ENCODE data around the gene CDT1.

DNA sequence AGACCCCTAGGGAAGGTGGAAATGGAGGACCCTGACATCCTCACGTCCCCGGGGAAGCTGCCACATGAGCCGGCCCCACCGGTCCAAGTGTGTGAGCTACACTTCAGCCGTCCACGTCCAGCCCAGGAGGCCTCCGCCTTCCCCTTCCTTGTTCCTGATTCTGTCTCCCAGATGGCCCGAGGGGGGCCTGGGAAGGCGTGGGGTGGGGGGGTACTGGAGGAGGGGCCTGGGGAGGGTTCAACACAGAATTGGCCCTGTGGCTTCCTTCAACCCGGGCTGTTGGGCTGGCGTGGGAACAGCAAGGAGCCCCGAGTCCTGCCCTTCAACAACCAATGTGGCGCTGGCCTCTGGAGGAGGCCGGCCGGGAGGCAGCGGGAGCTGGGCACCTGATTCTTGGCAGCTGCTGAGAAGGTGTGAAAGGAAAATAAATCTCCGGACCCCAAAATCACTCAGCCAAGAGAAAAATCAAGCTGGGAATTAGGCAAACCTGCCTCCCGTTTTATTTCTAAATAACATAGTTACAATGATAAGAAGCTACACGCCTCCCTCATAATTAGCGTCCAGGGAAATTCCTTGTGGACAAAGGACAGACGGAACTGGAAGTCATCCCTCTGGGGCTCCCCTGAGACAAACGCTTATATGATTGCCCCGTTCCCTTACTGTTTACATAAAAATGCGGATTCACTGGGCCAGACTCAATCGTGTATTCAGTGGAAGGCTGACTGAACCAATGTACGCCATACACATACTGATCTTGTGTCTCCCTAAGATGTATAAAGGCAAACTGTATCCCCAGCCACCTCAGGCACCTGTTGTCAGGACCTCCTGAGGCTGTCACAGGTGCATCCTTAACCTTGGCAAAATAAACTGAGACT, 9.9 kb downstream of the CDT1 start:
- TF ChIP-seq TAF1 (IDR thresholded peaks at IDR 0.05; ENCODE audit: borderline replicate concordance, low read depth, low read length), result no peak
- TF ChIP-seq POLR2A (IDR thresholded peaks at IDR 0.05; ENCODE audit: low read depth, low read length), result no peak
- TF ChIP-seq POLR2AphosphoS5 (IDR thresholded peaks at IDR 0.05; ENCODE audit: low read depth, low read length), result no peak
